HL-60/S4 treated with phorbol 12-myristate 13-acetate at 8.2 ng/mL for 4 days and 3 days (cell line): ENCODE measurements around the gene TIMELESS.
"Not testable (repeated sequence)": the region's sequence is repeated elsewhere in the genome, so short reads cannot be mapped to it uniquely, and the experiment has no call there.

Experiments
- in situ Hi-C: fragments of 300-500 bp; cut with MboI; formaldehyde crosslinking; loops from 2 replicates; pipeline ENCODE4 v1.15.0; 2022; ENCODE audit warnings: low sequenced_read_pairs

Gene TIMELESS

GRCh38 chr12:56411781-56412639, 37.2 kb downstream of the TIMELESS start:
- in situ Hi-C loops, result no loop called here

- in situ Hi-C loops, result no loop called here
These were observed 38.5 kb downstream of the TIMELESS start for GRCh38 chr12:56410768-56411167.

GRCh38 chr12:56408799-56409417, 40.3 kb downstream of the TIMELESS start:
- in situ Hi-C loops, result no loop called here

- in situ Hi-C loops, result not testable (repeated sequence)
These were observed 45.0 kb downstream of the TIMELESS start for GRCh38 chr12:56404227-56404626.

GRCh38 chr12:56401612-56402011, 47.6 kb downstream of the TIMELESS start:
- in situ Hi-C loops, result not testable (repeated sequence)

- in situ Hi-C loops, result not testable (repeated sequence)
These were observed 48.1 kb downstream of the TIMELESS start for GRCh38 chr12:56401125-56401524.

- in situ Hi-C loops, result not testable (repeated sequence)
These were observed 49.8 kb downstream of the TIMELESS start for GRCh38 chr12:56399466-56399865.

- in situ Hi-C loops, result no loop called here
These were observed 50.9 kb downstream of the TIMELESS start for GRCh38 chr12:56398324-56398723.

GRCh38 chr12:56392331-56392730, 56.9 kb downstream of the TIMELESS start:
- in situ Hi-C loops, result no loop called here

- in situ Hi-C loops, result no loop called here
These were observed 57.5 kb downstream of the TIMELESS start for GRCh38 chr12:56391721-56392120.

GRCh38 chr12:56389412-56389811, 59.8 kb downstream of the TIMELESS start:
- in situ Hi-C loops, result no loop called here

GRCh38 chr12:56387152-56387736, 62.0 kb downstream of the TIMELESS start:
- in situ Hi-C loops, result no loop called here

GRCh38 chr12:56385873-56386272, 63.4 kb downstream of the TIMELESS start:
- in situ Hi-C loops, result no loop called here

GRCh38 chr12:56382611-56383010, 66.6 kb downstream of the TIMELESS start:
- in situ Hi-C loops, result no loop called here

- in situ Hi-C loops, result no loop called here
These were observed 71.3 kb downstream of the TIMELESS start for GRCh38 chr12:56377989-56378316.

GRCh38 chr12:56377310-56377988, 71.8 kb downstream of the TIMELESS start:
- in situ Hi-C loops, result no loop called here

GRCh38 chr12:56375598-56376434, 73.4 kb downstream of the TIMELESS start:
- in situ Hi-C loops, result no loop called here

GRCh38 chr12:56374726-56375597, 74.3 kb downstream of the TIMELESS start:
- in situ Hi-C loops, result no loop called here

- in situ Hi-C loops, result no loop called here
These were observed 75.7 kb downstream of the TIMELESS start for GRCh38 chr12:56373515-56373914.

- in situ Hi-C loops, result no loop called here
These were observed 82.3 kb downstream of the TIMELESS start for GRCh38 chr12:56366948-56367347.
